ENCODE measurements around the gene FGF19. TPM values are rescaled to one million over a fixed set of nuclear protein-coding genes. Genes with fewer than 3 reads are reported as not detected.

Gene FGF19
- total RNA-seq, 2 donors from 2014 or later: not detected

DNA sequence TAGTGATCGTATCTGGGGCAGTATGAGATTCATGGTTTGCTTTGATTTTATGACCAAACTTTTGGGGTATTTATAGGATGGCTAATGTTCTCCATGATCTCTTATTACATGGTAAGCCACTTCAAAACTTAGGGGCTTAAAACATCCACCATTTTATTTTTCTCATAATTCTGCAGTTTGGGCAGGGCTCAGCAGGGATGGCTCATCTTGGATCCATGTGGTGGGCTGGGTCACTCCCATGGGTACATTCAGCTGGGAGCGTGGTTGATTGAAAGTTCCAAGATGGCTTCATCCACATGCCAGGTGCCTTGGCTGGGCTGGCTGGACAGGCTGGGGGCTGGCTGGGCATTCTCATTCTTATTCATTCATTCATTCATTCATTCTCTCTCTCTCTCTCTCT is 30.5 kb upstream of the FGF19 start:
- no peaks in the 10 kb centered on the region for H3K27me3 ChIP-seq (replicated peaks; ENCODE audit: insufficient read depth)
- TF ChIP-seq, protein P1, sequence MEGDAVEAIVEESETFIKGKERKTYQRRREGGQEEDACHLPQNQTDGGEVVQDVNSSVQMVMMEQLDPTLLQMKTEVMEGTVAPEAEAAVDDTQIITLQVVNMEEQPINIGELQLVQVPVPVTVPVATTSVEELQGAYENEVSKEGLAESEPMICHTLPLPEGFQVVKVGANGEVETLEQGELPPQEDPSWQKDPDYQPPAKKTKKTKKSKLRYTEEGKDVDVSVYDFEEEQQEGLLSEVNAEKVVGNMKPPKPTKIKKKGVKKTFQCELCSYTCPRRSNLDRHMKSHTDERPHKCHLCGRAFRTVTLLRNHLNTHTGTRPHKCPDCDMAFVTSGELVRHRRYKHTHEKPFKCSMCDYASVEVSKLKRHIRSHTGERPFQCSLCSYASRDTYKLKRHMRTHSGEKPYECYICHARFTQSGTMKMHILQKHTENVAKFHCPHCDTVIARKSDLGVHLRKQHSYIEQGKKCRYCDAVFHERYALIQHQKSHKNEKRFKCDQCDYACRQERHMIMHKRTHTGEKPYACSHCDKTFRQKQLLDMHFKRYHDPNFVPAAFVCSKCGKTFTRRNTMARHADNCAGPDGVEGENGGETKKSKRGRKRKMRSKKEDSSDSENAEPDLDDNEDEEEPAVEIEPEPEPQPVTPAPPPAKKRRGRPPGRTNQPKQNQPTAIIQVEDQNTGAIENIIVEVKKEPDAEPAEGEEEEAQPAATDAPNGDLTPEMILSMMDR (IDR thresholded peaks at IDR 0.05): no peak
- peaks cover 11% of the 10 kb centered on the region for H3K9me3 ChIP-seq
- no peak for DNase-seq (ENCODE audit: low spot score)
- H3K27ac ChIP-seq: no peak overlapping the region
- H3K36me3 ChIP-seq: no peaks in the 10 kb centered on the region
- no peak for ATAC-seq (ENCODE audit: insufficient number of reproducible peaks, low FRiP score, low read depth)
- no peak overlapping the region for H3K4me3 ChIP-seq
- no peaks in the 10 kb centered on the region for H3K4me1 ChIP-seq (ENCODE audit: control insufficient read depth in 1 of 2, low read depth in 2 of 2)

DNA sequence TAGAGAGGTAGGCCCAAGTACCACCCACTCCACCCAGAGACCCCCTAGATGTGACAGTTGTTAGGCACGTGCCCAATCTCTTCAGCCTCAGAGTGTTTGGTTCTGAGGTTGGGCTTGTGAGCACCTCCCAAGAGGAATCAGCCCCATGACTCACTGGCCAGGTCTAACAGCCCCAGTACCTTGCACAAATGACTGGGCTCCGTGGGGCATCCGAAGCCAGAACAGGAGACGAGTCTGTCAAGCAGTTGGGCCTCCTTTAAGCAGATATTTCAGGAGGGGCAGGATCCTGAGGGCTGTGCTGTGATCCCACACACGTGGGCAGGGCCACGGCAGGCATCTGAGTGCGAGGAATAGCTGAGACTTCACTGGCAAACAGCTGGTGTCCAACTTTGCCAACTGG is 29.1 kb upstream of the FGF19 start:
- TF ChIP-seq, protein P1 (IDR thresholded peaks at IDR 0.05): no peak
- ATAC-seq (ENCODE audit: insufficient number of reproducible peaks, low FRiP score, low read depth): no peak
- no peaks in the 10 kb centered on the region for H3K4me1 ChIP-seq (ENCODE audit: control insufficient read depth in 1 of 2, low read depth in 2 of 2)
- H3K27me3 ChIP-seq (replicated peaks; ENCODE audit: insufficient read depth): no peaks in the 10 kb centered on the region
- no peaks in the 10 kb centered on the region for H3K36me3 ChIP-seq
- peaks cover 3% of the 10 kb centered on the region for H3K9me3 ChIP-seq
- H3K4me3 ChIP-seq: no peak overlapping the region
- no peak for DNase-seq (ENCODE audit: low spot score)
- H3K27ac ChIP-seq: no peak overlapping the region

DNA sequence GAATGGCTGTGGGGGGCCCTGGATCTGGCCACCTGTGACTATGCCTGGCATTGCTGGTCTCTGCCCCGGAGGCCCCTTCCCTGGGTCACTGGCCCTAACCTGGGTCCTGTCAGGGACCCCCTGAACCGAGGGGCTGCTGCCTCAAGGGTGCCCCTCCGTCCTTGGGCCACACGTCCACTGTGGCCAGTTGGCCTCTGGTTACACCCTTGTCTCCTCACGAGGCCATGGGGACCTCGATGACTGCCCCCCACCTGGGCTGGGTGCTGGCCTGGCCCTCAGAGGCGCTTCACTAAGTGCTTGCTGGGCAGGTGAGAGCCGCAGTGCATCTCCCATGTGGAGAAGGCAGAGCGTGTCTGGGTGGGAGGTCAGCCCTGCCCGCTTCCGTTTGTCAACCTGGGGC is 27.3 kb upstream of the FGF19 start:
- no peak for DNase-seq (ENCODE audit: low spot score)
- no peak overlapping the region for H3K4me3 ChIP-seq
- no peaks in the 10 kb centered on the region for H3K36me3 ChIP-seq
- H3K4me1 ChIP-seq (ENCODE audit: control insufficient read depth in 1 of 2, low read depth in 2 of 2): no peaks in the 10 kb centered on the region
- H3K9me3 ChIP-seq: peaks cover 3% of the 10 kb centered on the region
- no peak overlapping the region for H3K27ac ChIP-seq
- no peaks in the 10 kb centered on the region for H3K27me3 ChIP-seq (replicated peaks; ENCODE audit: insufficient read depth)
- ATAC-seq (ENCODE audit: insufficient number of reproducible peaks, low FRiP score, low read depth): no peak
- TF ChIP-seq, protein P1 (IDR thresholded peaks at IDR 0.05): no peak

DNA sequence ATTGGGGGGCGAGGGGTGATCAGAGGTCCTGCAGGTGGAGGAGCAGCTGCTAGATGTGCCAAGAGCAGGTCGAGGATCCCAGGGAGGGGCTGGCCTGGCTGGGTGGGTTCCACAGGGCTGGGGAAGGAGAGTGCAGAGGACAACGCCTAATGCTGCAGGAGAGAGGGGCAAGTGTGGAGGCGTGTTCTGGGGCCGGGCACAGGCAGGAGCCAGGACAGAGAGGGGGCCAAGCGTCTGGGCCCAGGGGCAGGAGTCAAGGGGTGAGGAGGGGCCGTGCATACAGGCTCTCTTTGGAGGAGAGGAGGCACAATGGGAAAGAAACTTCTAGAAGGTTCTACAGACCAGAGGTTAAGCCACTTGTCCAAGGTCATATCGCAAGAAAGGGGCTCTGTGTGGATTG is 26.7 kb upstream of the FGF19 start:
- TF ChIP-seq, protein P1 (IDR thresholded peaks at IDR 0.05): no peak
- no peak for ATAC-seq (ENCODE audit: insufficient number of reproducible peaks, low FRiP score, low read depth)
- Histone ChIP-seq H3K9me3 (peaks cover 3% of the 10 kb centered on the region), H3K4me1 (ENCODE audit: control insufficient read depth in 1 of 2, low read depth in 2 of 2) (no peaks in the 10 kb centered on the region), H3K27me3 (replicated peaks; ENCODE audit: insufficient read depth) (no peaks in the 10 kb centered on the region), H3K27ac (no peak overlapping the region), H3K4me3 (no peak overlapping the region), H3K36me3 (no peaks in the 10 kb centered on the region)
- no peak for DNase-seq (ENCODE audit: low spot score)

DNA sequence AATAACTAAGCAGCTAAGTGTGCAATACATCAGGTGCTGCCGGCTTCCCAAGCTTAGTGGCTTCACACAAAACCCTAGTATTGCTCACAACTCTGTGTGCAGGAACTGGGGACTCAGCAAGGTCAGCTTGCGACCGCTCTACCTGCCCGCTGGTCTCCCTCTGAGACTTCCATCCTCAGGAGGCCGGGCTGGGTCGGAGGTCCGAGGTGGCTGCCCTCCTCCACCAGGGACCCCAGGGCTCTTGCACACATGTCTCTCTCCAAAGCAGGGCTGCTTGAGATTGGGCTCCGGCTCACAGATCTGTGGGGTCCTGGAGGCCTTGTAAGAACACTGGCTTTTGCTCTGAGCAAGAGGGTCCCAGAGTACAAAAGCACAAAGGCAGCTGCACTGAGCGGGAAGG is 25.4 kb upstream of the FGF19 start:
- TF ChIP-seq, protein P1 (IDR thresholded peaks at IDR 0.05): no peak
- no peak overlapping the region for H3K27ac ChIP-seq
- no peaks in the 10 kb centered on the region for H3K4me1 ChIP-seq (ENCODE audit: control insufficient read depth in 1 of 2, low read depth in 2 of 2)
- H3K9me3 ChIP-seq: peaks cover 3% of the 10 kb centered on the region
- ATAC-seq (ENCODE audit: insufficient number of reproducible peaks, low FRiP score, low read depth) (no peak), DNase-seq (ENCODE audit: low spot score) (no peak)
- H3K27me3 ChIP-seq (replicated peaks; ENCODE audit: insufficient read depth): no peaks in the 10 kb centered on the region
- no peak overlapping the region for H3K4me3 ChIP-seq
- no peaks in the 10 kb centered on the region for H3K36me3 ChIP-seq
